Inferior parietal cortex (tissue), 1 donor: Measurements from ENCODE around the gene METTL25B.
"Not testable (repeated sequence)": the region's sequence is repeated elsewhere in the genome, so short reads cannot be mapped to it uniquely, and the experiment has no call there.

Experiments
- DNase-seq: peaks from one replicate; pipeline ENCODE4 v3.0.0-alpha.2; 2016; ENCODE audit errors: extremely low spot score

METTL25B gene

DNA sequence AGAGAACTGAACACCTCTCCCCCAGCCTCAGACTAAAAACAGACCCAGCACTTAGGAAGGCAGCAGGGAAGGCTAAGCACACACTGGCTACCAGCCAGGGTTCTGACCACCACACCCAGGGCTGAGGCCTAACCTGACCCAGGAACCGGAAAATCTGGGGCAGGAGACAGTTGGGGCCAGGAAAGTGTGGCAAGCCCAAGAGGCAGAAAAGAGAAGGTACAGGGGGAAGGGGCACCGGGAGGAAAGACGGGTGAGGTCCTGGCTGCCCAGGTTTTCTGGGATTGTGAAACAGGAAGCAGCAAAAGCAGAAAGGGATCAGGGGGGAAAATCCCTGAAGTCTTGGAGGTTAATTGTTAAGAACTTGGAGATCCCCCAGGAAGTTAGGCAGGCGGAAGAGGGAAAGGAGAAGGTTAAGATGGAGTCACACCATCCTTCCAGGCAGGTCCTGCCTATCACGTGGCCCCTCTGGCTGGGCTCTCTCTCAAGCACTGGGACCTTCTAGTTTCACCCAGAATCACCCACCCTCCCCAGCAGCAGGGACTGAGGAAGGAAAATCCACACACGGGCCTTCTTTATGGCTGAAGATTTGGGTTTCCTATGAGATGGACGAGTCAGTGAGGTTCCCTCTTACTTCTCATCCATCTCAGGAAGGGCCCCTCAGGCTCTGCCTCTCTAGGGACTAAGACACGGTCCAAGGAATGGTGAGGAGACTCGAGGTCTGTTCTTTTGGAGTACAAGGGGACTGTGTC is 20.6 kb downstream of the METTL25B start:
- no peak for DNase-seq

DNA sequence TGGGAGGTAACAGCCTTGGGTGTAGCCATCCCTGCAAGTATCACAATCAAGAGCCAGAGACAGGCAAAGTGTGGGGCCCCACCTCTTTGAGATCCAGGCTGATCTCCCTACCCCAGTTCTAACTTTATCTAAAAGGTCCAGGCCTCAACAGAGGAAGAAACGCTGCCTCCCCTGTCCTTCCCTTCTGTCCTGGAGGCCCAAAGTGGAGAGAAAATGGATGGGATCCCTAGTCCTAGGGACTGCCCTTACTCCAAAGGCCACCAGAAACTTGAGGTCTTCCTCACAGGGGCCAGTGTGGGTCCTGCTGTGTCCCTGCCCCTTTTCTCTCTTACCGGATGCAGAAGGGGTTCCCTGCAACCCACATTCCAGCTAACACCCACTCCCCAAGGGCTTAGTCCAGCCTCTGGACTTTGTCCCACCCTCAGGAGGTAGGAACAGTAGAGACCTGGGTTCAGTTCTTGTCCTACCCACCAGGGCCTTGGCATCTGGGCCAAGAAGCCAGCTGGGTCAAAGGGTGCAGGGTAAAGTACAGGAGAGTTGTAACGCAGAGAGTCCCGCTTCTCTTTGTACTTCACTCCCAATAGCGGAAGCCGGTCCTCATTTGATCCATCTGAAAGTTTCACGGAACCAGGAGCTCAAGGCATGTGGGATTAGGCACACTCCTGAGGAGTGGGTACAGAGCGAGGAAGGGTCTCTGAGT is 21.3 kb downstream of the METTL25B start:
- no peak for DNase-seq

DNA sequence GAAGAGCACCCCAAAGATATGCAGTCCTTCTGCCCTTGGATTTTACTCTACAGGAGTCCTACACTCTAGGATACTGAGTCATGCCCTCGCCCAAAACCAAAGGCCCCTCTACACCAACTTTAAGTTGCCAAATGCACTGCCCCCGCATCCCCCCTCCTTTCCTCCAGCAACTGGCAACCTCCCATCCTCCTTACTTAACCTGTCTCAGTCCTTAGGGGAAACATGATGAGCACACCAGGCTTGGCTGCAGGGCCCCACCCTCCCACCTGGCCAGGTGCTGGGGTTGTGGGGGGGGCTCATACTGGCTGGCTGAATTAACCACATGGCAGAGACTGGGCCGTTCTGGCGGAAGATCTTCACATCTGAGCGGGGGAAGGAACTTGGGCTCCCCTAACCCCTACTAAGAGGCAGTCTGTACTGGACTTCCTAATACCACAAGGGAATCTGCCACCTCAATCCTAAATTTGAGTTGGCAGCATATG is 22.0 kb downstream of the METTL25B start:
- no peak for DNase-seq

DNA sequence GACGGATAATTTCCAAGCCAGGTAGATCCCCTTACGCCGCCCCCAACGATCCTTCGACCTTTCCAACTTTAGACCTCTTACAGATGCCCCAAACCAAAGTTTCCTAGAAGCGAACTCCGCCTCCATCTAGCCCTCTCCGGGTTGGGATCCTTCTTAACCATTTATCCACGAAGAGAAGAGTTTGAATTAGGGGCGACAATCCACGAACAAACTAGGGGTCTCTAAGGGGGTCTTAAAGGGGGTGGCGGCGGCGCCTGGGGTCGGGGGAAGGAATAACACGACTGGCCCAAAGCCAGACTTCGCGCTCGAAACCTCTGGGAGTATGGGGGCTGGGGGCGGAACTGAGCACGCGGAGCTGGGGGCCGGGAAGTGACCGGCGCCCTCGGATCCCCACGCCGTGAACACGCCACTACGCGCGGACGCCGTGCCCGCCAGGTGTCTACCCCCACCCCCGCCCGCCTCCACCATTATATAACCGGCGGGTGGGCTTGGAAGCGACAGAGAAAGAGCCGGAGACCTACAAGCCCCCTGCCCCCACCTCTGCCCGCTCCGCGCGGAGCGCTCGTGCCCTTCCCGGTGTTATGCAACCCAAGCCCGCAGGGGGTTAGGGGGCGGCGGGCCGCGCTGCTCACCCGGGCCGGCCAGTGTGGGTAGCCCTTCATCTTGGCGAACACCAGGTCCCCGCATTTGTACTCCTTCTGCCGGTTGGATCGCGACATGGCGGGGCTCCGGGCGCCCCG is 22.6 kb downstream of the METTL25B start:
- DNase-seq: no peak

DNA sequence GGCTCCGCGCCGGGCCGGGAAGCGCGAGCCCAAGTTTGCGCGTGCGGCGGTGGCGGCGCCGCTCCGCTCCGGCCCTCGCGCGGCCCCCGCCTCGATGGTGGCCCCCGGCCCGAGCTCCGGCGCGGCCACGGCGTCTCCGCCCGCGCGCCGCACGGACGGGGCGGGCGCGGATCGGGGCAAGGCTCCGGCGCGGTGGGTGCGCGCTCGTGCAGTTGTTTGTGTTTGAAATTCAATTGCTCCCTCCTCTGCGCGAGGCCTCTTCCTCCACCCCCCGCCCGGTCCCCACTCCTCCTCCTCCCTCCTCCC is 23.1 kb downstream of the METTL25B start, which contains the start of gene HDGF:
TSS of gene HDGF (minus strand) at position 225 of the 306 bp plus-strand sequence. CDS start 246 bp downstream, outside the sequence.
- DNase-seq: no peak

DNA sequence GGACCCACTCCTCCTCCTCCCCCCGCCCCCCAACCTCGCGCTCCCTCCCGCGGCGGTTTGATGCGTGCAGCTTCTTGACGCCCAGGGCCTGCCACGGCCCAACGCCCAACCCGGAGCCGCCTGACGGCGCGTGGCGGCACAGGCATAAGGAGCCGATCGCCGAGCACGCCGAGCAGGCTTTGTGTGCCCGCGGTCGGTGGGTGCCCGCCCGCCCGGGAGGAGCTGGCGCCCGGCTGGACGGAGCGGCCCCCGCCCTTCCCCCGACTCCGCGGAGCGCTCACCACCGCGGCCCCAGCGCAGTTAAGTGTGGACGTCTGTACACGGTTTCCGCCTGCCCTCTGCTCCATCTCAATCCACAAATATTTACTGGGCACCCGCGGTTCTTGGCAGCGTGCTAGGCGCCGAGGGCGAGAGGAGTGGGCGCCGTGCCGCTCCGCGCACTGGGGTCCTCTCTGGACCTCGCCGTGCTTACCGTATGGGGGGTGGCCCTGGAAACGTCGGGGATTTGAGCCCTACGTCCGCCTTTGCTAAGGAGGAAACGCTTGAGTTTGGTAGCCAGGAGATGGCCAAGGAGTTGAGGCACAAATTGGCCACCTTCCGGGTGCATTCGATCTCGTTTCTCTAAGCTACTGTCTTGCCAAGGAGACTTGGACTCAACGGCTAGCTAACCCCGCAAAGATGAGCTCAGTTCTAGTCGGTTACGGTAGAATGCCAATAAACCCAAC is 23.6 kb downstream of the METTL25B start:
- DNase-seq: peak; percentile 91

DNA sequence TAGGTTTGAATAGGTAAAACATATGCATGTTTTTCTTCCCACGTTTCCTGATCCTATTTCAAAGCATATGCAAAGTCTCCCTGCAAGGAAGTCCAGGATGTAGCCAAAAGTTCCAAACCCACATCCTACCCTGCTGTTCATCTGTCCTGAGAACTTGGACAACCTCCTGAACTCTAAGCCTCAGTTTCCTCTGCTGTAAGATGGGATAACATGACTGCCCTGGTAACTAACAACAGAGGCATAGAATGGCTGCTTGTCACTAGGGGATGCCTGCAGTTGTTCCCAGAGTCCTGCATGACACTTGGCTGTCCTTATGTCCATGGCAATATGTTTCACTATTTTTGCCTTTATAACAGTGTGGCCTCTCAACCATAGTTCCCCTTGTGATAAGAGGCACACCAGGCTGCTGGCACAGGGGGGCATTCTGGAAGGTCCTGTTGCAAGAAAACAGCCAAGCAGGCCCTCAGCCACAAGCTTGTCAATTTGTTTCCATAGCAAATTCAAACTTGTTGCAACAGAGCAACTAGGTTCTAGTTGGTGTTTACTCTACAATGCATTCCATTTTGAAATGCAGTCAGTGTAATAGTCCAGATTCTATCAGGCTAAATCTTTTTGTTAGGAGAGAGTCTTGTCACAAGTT is 24.7 kb downstream of the METTL25B start:
- no peak for DNase-seq

DNA sequence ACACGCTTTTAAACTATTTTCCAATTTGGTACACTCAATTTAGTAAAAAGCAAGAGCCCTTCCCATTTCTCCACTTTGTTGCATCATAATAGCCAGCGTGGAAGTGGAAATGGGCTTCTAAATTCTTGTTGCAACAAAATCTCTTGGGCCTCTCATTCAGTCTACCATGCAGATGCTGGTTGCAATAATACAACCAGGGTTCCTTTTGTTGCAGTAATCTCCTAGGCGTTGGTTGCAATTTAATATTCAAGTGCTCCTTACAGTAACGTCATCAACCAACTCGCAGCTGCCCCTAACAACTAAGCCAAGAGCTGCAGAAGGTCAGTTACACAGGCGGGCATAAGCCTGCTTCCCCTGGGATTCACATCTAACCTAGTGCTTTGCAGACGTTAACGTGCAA is 25.9 kb downstream of the METTL25B start:
- no peak for DNase-seq

DNA sequence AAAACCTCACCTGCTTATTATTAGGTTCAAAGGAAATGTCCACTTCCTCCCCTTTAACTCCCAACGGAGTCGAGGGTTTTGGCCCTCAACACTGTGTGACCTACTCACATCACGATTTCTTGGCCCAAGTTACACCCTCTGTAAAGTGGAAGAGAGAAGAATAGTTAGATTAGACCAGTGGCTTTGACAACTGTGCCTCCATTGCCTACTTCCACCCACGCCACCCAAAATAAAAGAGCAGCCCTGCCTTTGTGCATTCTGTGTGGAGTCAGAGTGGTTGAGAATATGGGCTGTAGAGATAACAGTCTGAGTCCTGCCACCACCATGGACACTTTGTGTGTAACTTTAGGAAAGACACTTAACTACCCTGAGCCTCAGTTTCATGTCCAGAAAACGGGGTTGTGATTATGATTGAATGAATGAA is 27.3 kb downstream of the METTL25B start:
- DNase-seq: no peak

DNA sequence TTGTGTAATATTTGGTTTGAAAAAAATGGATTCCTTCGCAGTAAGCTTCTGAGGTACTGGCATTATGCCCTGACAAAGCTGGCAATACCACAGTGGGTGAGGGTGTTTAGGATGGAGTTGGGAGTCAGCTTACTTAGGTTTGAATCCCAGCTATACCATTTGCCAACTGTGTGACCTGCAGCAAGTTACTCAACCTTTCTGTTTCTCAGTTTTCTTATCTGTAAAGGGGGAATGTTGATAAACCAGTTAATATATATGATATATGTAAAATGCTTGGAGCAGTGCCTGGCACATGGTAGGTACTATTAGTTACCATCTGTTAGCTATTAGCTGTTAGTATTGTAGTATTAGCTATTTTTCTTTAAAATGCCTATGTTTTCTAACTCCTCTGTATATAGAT is 28.1 kb downstream of the METTL25B start:
- DNase-seq: no peak

DNA sequence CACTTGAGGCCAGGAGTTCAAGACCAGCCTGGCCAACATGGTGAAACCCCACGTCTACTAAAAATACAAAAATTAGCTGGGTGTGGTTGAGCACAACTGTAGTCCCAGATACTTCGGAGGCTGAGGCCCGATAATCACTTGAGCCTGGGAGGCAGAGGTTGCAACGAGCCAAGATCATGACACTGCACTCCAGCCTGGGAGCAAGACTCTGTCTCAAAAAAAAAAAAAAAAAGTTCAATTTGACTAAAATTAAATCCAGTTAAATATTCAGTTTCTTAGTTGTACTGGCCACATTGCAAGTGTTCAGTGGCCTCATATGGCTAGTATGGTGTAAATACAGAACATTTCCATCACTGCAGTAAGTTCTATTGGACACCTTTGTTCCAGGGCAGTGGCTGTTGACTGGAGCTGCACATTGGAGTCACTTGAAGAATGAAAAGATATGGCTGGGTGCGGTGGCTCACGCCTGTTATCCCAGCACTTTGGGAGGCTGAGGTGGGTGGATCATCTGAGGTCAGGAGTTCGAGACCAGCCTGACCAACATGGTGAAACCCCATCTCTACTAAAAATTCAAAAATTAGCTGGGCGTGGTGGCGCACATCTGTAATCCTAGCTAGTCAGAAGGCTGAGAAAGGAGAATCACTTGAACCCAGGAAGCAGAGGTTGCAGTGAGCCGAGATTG is 29.4 kb downstream of the METTL25B start:
- not testable (repeated sequence) for DNase-seq

DNA sequence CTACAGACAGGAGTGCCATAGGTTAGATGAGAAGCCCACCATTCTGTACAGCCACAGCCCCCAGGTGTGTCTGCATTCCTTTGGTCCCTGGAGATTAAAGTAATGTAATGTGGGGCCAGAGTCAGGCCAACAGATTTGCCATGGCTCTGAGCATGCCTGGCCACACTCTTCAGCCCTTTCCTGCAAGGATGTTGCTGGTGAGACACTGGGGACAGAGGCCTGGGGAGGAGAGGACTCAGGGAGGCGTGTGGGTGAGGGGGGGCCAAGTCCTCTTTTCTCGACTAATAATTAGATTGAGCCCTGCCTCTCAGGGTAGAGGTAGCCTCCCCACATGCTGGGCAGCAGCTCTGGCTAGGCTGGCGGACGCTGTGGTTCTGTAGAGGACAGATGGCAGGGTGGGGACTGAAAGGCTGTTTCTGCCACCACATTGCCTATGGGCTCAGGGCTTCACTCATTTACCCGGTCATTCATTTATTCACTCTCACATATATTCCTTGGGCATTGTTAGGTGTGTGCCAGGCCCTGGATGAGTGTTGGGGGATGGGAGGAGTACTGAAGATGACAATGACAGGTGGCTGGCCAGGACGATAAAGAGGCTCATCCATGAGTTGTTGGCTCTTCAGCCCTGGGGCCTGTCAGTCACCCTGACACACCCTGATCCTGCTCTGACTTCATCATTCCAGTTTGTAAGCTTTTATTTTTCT is 32.0 kb downstream of the METTL25B start:
- no peak for DNase-seq

DNA sequence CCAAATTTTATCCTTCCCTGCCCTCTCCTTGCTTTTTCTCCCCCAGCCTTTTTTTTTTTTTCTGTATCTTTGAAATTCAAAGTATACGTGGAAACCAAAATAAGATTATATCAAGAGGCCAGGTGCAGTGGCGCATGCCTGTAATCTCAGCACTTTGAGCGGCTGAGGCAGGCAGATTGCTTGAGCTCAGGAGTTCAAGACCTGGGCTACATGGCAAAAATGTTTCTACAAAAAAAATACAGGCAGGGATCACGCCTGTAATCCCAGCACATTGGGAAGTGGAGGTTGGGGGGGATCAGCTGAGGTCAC is 32.5 kb downstream of the METTL25B start:
- DNase-seq: no peak

DNA sequence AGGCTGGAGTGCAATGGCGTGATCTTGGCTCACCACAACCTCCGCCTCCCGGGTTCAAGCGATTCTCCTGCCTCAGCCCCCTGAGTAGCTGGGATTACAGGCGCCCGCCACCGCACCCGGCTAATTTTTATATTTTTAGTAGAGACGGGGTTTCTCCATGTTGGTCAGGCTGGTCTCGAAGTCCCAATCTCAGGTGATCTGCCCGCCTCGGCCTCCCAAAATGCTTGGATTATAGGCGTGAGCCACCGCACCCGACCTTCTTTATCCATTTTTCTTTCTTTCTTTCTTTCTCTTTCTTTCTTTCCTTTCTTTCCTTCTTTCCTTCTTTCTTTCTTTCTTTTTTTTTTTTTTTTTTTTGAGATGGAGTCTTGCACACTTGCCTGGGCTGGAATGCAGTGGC is 36.9 kb downstream of the METTL25B start:
- not testable (repeated sequence) for DNase-seq

DNA sequence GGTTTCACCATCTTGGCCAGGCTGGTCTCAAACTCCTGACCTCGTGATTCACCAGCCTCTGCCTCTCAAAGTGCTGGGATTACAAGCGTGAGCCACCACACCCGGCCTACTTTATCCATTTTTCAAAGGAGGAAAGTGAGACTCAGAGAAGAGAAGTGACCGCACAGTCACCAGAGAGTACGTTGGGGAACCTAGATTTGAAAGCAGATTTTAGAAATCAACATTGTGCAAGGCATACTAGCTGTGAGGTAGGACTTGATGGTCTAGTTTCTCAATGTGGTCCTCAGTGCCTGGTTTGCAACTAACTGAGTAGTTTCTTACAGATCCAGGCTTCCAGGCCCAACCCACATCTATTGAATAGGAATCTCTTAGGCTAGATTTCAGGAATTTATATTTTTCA is 37.4 kb downstream of the METTL25B start:
- no peak for DNase-seq

DNA sequence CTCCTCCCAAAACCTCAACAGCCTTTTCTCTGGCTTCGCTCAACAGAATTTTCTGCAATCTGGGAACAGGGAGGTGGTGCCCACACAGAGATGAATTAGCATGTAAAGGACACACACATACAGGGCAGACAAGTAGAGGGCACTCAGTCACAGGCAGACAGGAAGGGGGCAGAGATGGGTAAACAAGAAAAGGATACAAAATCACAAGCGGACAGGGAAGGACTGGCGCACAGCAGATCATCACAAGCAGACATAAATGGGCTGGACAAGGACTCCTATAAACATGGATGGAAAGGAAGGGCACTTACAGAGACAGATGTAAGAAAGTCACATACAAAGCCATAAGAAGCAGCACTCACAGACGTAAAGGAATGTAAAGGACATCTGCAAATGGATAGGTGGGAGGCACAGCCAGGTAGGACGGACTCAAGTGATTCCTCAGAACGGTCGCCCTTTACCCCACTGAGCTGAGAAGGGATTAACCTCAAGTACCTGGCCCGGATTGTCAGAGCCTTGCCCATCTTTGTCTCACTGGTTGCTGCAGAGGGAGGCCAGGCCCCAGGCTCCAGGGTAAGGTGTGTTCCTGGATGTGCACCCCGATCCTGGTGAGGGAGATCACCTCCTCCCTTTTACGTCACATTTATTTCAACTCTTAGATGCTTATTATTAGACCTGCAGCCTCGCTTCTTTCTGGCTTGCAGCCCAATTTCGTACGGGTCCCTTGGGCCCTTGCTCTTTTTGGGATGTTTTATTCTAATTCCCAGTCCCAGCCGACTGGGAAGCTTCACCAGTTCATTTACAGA is 38.2 kb downstream of the METTL25B start:
- no peak for DNase-seq

DNA sequence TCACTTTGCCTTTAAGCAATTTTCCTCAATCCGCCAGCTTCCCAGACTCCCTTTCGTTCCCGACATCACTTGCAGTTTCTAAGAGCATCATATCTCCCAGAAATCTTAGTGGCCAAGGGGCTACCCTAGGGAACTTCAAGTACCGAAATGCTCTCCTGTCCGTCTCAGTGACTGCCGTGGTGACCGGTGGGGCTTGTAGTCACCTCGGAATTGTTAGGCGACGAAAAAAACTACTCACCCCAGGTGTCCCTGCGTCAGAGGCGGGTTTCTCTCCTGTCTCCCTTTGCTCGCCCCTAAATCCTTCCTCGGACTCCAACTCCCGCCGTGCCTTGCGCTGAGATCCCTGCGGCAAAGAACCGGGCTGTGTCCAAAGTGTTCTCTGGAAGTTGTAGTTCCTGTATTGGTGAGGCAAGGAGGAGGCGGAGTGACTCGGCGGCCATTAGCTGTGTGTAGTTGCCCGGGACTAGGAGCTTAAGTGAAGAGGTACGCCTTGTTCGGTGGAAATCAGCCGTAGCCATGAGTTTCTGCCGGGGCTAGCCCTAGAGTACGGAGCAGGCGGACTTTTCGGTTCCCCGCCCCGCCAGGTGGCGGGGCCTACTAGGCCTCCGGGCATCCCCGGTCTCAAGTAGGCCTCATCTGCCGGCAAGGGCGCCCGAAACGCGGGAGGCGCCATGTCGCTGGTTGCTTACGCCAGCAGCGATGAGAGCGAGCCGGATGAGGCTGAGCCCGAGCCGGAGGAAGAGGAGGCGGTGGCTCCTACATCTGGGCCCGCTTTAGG is 39.0 kb downstream of the METTL25B start, which contains the start of gene PRCC:
TSS of gene PRCC (plus strand) at position 435 of the 778 bp plus-strand sequence. CDS start at position 672, 237 bp downstream.
- DNase-seq: peak; percentile 100

DNA sequence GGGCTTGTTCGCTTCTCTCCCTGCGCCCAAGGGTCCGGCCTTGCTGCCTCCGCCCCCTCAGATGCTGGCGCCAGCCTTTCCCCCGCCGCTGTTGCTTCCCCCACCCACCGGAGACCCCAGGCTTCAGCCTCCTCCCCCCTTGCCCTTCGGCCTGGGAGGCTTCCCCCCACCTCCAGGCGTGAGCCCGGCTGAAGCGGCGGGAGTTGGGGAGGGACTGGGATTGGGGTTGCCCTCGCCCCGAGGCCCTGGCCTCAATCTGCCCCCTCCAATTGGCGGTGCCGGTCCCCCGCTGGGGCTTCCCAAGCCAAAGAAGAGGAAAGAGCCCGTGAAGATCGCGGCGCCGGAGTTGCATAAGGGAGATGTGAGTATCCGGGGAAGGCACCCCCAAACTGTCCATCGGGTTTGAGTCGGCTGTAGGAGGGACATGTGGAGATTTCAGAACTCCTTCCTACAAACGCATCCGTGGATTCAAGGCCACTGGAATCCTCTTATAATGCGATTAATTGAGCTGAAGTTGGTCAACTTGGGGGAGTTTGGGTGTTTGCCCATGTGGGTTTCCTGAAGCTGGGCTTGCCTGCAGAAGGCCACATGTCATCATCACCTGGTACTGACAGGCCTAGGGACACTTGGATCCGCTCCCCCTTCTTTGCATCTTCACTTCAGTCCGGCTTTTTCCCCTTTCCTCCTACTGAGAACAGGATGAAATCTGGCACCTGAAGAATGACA is 39.8 kb downstream of the METTL25B start:
- DNase-seq: no peak
